ENCODE data around the gene ASCC3.

ASCC3 gene

GRCh38 chr6:100663219-100663863, 217.8 kb downstream of the ASCC3 start:
- Histone ChIP-seq H3K9me2 (ENCODE audit: low read depth, low read length) (no peaks in the 10 kb centered on the region), H3K4me2 (ENCODE audit: low read length) (no peak overlapping the region), H3K4me1 (ENCODE audit: insufficient read depth, low read length, severe bottlenecking) (no peaks in the 10 kb centered on the region), H3K9me3 (ENCODE audit: low read length) (no peaks in the 10 kb centered on the region), H3K9ac (ENCODE audit: low read length) (no peak overlapping the region), H3K79me2 (ENCODE audit: insufficient read depth, low read length) (no peaks in the 10 kb centered on the region), H3K27ac (ENCODE audit: low read depth, low read length, poor library complexity, severe bottlenecking) (no peak overlapping the region), H4K20me1 (ENCODE audit: insufficient read depth, low read length) (no peaks in the 10 kb centered on the region), H3K36me3 (ENCODE audit: insufficient read depth, low read length) (peaks cover 6% of the 10 kb centered on the region; the same call in 1 of the 2 replicates), H2AFZ (ENCODE audit: low read length) (no peak overlapping the region), H3K27me3 (ENCODE audit: insufficient read depth, low read length) (no peaks in the 10 kb centered on the region), H3K4me3 (ENCODE audit: low read depth, low read length, poor library complexity, severe bottlenecking) (no peak overlapping the region), H3F3A (ENCODE audit: insufficient read depth, low read length) (no peaks in the 10 kb centered on the region)
- no peak for TF ChIP-seq CTCF (IDR thresholded peaks at IDR 0.05; ENCODE audit: low read length)
- TF ChIP-seq EZH2 (IDR thresholded peaks at IDR 0.05; ENCODE audit: borderline replicate concordance, low read length), result no peak

DNA sequence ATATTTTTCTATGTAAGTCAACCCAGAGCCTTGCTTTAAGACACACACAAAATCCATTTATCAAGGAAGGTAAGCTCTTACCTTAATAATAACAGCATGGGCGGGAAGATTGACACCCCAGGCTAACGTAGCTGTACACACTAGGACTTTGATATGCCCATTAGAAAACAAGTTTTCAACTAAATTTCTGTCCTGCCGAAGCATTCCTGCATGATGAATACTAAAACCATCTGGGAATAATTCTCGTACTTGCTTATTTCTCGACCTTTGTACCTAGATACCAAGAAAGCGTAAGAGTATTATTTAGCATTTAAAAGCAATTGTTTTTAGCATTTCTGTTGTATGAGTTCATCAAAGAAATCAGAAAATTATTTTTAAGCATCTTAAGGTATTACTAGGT, 218.9 kb downstream of the ASCC3 start:
- Histone ChIP-seq H3K4me3 (ENCODE audit: low read depth, low read length, poor library complexity, severe bottlenecking) (no peak overlapping the region), H3K36me3 (ENCODE audit: insufficient read depth, low read length) (peaks cover 6% of the 10 kb centered on the region; the same call in 1 of the 2 replicates), H3K27ac (ENCODE audit: low read depth, low read length, poor library complexity, severe bottlenecking) (no peak overlapping the region), H2AFZ (ENCODE audit: low read length) (no peak overlapping the region), H3K4me2 (ENCODE audit: low read length) (no peak overlapping the region), H3K9me3 (ENCODE audit: low read length) (no peaks in the 10 kb centered on the region), H3K27me3 (ENCODE audit: insufficient read depth, low read length) (no peaks in the 10 kb centered on the region), H3K9ac (ENCODE audit: low read length) (no peak overlapping the region), H3F3A (ENCODE audit: insufficient read depth, low read length) (no peaks in the 10 kb centered on the region), H3K79me2 (ENCODE audit: insufficient read depth, low read length) (no peaks in the 10 kb centered on the region), H4K20me1 (ENCODE audit: insufficient read depth, low read length) (no peaks in the 10 kb centered on the region), H3K4me1 (ENCODE audit: insufficient read depth, low read length, severe bottlenecking) (peaks cover 3% of the 10 kb centered on the region), H3K9me2 (ENCODE audit: low read depth, low read length) (no peaks in the 10 kb centered on the region)
- no peak for TF ChIP-seq EZH2 (IDR thresholded peaks at IDR 0.05; ENCODE audit: borderline replicate concordance, low read length)
- no peak for TF ChIP-seq CTCF (IDR thresholded peaks at IDR 0.05; ENCODE audit: low read length)

GRCh38 chr6:100658486-100658885, 222.6 kb downstream of the ASCC3 start:
- TF ChIP-seq CTCF (IDR thresholded peaks at IDR 0.05; ENCODE audit: low read length), result no peak
- TF ChIP-seq EZH2 (IDR thresholded peaks at IDR 0.05; ENCODE audit: borderline replicate concordance, low read length), result no peak
- Histone ChIP-seq H3K9me3 (ENCODE audit: low read length) (no peaks in the 10 kb centered on the region), H3K4me1 (ENCODE audit: insufficient read depth, low read length, severe bottlenecking) (peaks cover 6% of the 10 kb centered on the region), H3F3A (ENCODE audit: insufficient read depth, low read length) (no peaks in the 10 kb centered on the region), H3K79me2 (ENCODE audit: insufficient read depth, low read length) (no peaks in the 10 kb centered on the region), H4K20me1 (ENCODE audit: insufficient read depth, low read length) (no peaks in the 10 kb centered on the region), H3K9me2 (ENCODE audit: low read depth, low read length) (no peaks in the 10 kb centered on the region), H3K27me3 (ENCODE audit: insufficient read depth, low read length) (no peaks in the 10 kb centered on the region), H3K9ac (ENCODE audit: low read length) (no peak overlapping the region), H3K36me3 (ENCODE audit: insufficient read depth, low read length) (peaks cover 23% of the 10 kb centered on the region; the same call in 1 of the 2 replicates), H3K4me3 (ENCODE audit: low read depth, low read length, poor library complexity, severe bottlenecking) (no peak overlapping the region), H3K27ac (ENCODE audit: low read depth, low read length, poor library complexity, severe bottlenecking) (no peak overlapping the region), H3K4me2 (ENCODE audit: low read length) (no peak overlapping the region), H2AFZ (ENCODE audit: low read length) (no peak overlapping the region)

All from OCI-LY1 (cell line).